GM23248 (cell line): ENCODE data around the gene MOBP.

ENCODE experiments used
- EZH2 ChIP-seq: fragments of 200-600 bp; sonication (generic); IDR thresholded peaks from 2 replicates; pipeline ENCODE4 v1.6.1; 2018; ENCODE audit warnings: antibody characterized with exemption, mild to moderate bottlenecking; ENCODE audit not compliant: insufficient read depth, poor library complexity, severe bottlenecking
- EZH2phosphoT487 ChIP-seq: fragments of 200-600 bp; sonication (generic); IDR thresholded peaks from 2 replicates; pipeline ENCODE4 v1.6.1; 2018; ENCODE audit warnings: antibody characterized with exemption, moderate library complexity, mild to moderate bottlenecking, low read depth; ENCODE audit not compliant: insufficient read depth

- TF ChIP-seq EZH2 (no peak), EZH2phosphoT487 (no peak)
These were observed 28.6 kb upstream of the MOBP start for GRCh38 chr3:39438880-39439279.
